ENCODE results near the gene PTPRO. TPM values are rescaled to one million over a fixed set of nuclear protein-coding genes. Genes with fewer than 3 reads are reported as not detected.

The PTPRO gene
- total RNA-seq, 1 experiment from 2014 or later = 0.52 TPM

DNA sequence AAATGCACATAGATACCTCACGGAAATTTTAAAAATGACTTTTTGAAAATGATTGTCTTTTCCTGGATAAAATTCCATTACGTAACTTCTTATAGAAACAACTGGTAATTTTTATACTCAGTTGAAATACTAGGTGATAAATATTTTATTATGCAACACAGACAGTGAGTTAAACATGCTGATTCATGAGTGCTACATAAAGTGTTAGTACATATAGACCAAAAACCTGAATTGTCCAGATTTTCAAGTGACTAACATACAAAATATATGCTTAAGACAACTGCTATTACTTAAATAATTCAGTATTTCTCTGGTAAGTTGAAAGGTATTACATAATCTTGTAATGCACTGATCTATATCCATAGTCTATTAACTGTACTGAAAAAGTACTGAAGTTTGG is 11.9 kb downstream of the PTPRO start:
- no CpG with 5 or more reads among the region's 2 CpGs for WGBS (ENCODE audit: extremely low coverage, insufficient read length, low lambda C conversion rate)
- H2BK20ac ChIP-seq (ENCODE audit: low read depth, low read length, poor library complexity, severe bottlenecking) = no peak overlapping the region
- no peak overlapping the region for H3T11ph ChIP-seq (ENCODE audit: low read length)
- no peaks in the 10 kb centered on the region for H3K27me3 ChIP-seq (ENCODE audit: insufficient read depth, low read length)
- no peak overlapping the region for H2BK120ac ChIP-seq (ENCODE audit: low read depth, low read length, poor library complexity, severe bottlenecking)
- no peaks in the 10 kb centered on the region for H3K4me1 ChIP-seq (ENCODE audit: insufficient read depth, low read length)
- no peak overlapping the region for H2AK5ac ChIP-seq (ENCODE audit: insufficient read length, low read length)
- TF ChIP-seq, protein P1, sequence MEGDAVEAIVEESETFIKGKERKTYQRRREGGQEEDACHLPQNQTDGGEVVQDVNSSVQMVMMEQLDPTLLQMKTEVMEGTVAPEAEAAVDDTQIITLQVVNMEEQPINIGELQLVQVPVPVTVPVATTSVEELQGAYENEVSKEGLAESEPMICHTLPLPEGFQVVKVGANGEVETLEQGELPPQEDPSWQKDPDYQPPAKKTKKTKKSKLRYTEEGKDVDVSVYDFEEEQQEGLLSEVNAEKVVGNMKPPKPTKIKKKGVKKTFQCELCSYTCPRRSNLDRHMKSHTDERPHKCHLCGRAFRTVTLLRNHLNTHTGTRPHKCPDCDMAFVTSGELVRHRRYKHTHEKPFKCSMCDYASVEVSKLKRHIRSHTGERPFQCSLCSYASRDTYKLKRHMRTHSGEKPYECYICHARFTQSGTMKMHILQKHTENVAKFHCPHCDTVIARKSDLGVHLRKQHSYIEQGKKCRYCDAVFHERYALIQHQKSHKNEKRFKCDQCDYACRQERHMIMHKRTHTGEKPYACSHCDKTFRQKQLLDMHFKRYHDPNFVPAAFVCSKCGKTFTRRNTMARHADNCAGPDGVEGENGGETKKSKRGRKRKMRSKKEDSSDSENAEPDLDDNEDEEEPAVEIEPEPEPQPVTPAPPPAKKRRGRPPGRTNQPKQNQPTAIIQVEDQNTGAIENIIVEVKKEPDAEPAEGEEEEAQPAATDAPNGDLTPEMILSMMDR (conservative IDR thresholded peaks at IDR 0.05) = no peak
- no peak overlapping the region for H4K5ac ChIP-seq (ENCODE audit: insufficient read length, low read depth, low read length)
- no peaks in the 10 kb centered on the region for H3K79me1 ChIP-seq (ENCODE audit: insufficient read depth, low read depth, low read length, poor library complexity, severe bottlenecking)
- no peak overlapping the region for H3K9ac ChIP-seq (ENCODE audit: extremely low read depth, insufficient read length, low read length)
- H3K56ac ChIP-seq (ENCODE audit: insufficient read length, low read depth, low read length) = no peak overlapping the region
- no peak overlapping the region for H3K23ac ChIP-seq (ENCODE audit: insufficient read length, low read depth, low read length)
- H3K4me1 Mint-ChIP-seq = no peaks in the 10 kb centered on the region
- no peaks in the 10 kb centered on the region for H4K20me1 ChIP-seq (ENCODE audit: control insufficient read depth, insufficient read depth, insufficient read length)
- no peak overlapping the region for H3K14ac ChIP-seq (ENCODE audit: insufficient read depth, low read length)
- no peak overlapping the region for H3K18ac ChIP-seq (ENCODE audit: insufficient read length, low read depth, low read length)
- H3K9me3 ChIP-seq (ENCODE audit: control insufficient read depth, low read depth, low read length) = no peaks in the 10 kb centered on the region
- H3K4ac ChIP-seq (ENCODE audit: low read depth, low read length) = no peak overlapping the region
- no peak overlapping the region for H3K4me2 ChIP-seq (ENCODE audit: insufficient read depth, insufficient read length, low read length)
- H3K27me3 Mint-ChIP-seq (ENCODE audit: low read depth) = peaks cover 2% of the 10 kb centered on the region; the same call in 1 of the 2 replicates
- H2BK12ac ChIP-seq (ENCODE audit: insufficient read length, low read depth, low read length) = no peak overlapping the region
- no peaks in the 10 kb centered on the region for H3K9me3 Mint-ChIP-seq
- H3K27ac ChIP-seq (ENCODE audit: insufficient read length, low read depth, low read length) = no peak overlapping the region
- H3K27ac Mint-ChIP-seq = no peak overlapping the region
- H2AFZ ChIP-seq (ENCODE audit: low read length) = no peak overlapping the region
- H3K4me3 Mint-ChIP-seq = no peak overlapping the region
- H3K23me2 ChIP-seq (ENCODE audit: insufficient read length, low read depth, low read length, poor library complexity, severe bottlenecking) = no peaks in the 10 kb centered on the region
- no peak overlapping the region for H2BK5ac ChIP-seq (ENCODE audit: insufficient read length, low read length)
- no peak for DNase-seq
- no peaks in the 10 kb centered on the region for H3K79me2 ChIP-seq (ENCODE audit: insufficient read depth, low read length)
- H2BK15ac ChIP-seq (ENCODE audit: low read depth, low read length) = no peak overlapping the region
- H4K8ac ChIP-seq (replicated peaks; ENCODE audit: insufficient read length, low read depth, low read length) = no peak overlapping the region
- no peaks in the 10 kb centered on the region for H3K36me3 Mint-ChIP-seq (ENCODE audit: insufficient read depth in 1 of 3, low read depth in 3 of 3)
- no peak overlapping the region for H4K91ac ChIP-seq (ENCODE audit: insufficient read length, low read depth, low read length)

Data from H9 (cell line).